HG03060 (cell line): Measurements from ENCODE around the gene HNMT.
A peak's percentile ranks its signal among the peaks of the same experiment; 100 is the strongest.

ENCODE experiments used
- ATAC-seq: cut with Tn5 transposase; IDR thresholded peaks from one replicate; pipeline ENCODE4 v1.9.1; 2021; ENCODE audit warnings: low read depth, moderate number of reproducible peaks; ENCODE audit not compliant: unreplicated experiment

HNMT gene

GRCh38 chr2:138007431-138007830 lies 43.2 kb downstream of the HNMT start:
- no peak for ATAC-seq

- no peak for ATAC-seq
These were observed 45.3 kb downstream of the HNMT start for GRCh38 chr2:138009622-138010021.

GRCh38 chr2:138010890-138011289 lies 46.6 kb downstream of the HNMT start:
- ATAC-seq, result no peak

DNA sequence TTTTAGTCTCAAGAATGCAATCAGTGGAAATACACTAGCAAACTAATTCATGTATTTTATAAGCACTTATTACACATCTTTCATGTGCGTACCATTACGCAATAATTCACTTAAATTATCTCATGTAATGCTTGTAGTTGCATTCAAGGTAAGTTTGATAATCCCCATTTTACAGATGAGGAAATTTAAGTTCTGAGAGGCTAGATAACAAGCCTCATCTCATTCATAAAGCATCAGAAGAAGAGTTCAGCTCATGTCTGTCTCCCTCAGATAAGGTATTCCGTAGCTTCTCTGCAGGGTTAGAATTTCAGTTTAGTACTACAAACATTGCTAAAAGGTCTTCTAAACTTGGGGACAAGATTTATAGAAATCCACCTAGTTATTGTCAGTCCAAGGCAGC lies 47.8 kb downstream of the HNMT start:
- no peak for ATAC-seq

DNA sequence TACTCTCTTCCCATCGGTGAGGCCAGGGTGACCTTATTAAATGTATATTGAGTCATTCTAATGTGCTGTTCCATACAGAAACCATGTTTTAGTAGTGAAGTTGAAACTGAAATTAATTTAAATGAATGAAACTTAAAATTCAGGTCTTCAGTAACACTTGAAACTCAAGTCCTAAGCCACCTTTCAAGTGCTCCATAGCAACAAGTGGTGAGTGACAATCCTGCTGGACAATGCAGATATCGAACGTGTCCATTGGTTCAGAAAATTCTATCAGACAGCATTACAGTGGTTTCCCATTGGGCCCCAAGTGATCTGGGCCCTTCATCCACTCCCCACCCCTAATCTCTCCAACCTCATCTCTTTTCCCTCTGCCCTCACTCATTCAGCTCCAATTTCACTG lies 48.7 kb downstream of the HNMT start:
- no peak for ATAC-seq

DNA sequence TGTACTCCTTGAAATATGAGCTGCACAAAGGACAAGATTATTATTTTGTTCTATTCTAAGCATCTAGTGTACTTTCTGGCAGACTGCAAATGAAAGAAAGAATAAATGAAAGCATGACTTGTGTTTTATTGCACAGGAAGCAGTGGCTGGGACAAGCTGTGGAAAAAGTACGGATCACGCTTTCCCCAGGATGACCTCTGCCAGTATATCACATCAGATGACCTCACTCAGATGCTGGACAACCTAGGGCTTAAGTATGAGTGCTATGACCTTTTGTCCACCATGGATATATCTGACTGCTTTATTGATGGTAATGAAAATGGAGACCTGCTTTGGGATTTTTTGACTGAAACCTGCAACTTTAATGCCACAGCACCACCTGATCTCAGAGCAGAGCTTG lies 49.4 kb downstream of the HNMT start:
- ATAC-seq, result no peak

- ATAC-seq, result no peak
These were observed 51.2 kb downstream of the HNMT start for GRCh38 chr2:138015494-138015893.

DNA sequence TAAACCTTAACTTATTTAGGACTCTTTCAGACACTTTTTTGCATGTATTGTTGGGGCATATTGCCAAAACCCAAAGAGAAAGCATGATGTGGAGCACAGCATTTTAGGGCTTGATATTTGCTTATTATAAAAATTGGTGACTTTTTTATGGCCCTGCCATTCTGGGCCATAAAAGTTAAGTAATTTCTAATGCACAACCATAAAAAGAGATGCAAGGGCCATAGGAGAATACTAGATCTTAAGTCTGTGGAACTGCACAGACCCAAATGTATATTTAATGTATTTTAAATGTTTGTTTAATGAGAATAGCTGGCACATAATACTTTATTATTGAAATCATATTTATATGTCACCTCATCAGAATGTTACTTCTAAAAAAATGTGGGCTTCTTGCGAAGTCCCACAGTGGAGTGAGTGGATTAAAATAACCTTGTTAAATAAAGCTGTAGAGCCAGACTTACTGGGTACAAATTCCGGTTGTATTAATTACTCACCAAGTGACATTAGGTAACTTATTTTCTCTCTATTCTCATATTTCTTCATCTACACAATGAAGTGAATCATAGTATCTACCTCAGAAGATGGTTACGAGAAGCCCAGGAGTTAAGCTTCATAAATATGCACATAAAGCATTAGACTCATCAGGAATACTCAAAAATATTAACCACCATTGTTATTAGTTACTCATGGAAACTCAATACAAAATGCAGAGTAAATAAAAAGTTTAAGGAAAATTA lies 52.2 kb downstream of the HNMT start:
- ATAC-seq, result no peak

- no peak for ATAC-seq
These were observed 53.6 kb downstream of the HNMT start for GRCh38 chr2:138017824-138018223.

- ATAC-seq, result no peak
These were observed 54.8 kb downstream of the HNMT start for GRCh38 chr2:138018866-138019688.

- ATAC-seq, result no peak
These were observed 56.2 kb downstream of the HNMT start for GRCh38 chr2:138020432-138020831.

- ATAC-seq, result no peak
These were observed 56.9 kb downstream of the HNMT start for GRCh38 chr2:138021154-138021553.

- ATAC-seq, result no peak
These were observed 59.0 kb downstream of the HNMT start for GRCh38 chr2:138023298-138023697.

DNA sequence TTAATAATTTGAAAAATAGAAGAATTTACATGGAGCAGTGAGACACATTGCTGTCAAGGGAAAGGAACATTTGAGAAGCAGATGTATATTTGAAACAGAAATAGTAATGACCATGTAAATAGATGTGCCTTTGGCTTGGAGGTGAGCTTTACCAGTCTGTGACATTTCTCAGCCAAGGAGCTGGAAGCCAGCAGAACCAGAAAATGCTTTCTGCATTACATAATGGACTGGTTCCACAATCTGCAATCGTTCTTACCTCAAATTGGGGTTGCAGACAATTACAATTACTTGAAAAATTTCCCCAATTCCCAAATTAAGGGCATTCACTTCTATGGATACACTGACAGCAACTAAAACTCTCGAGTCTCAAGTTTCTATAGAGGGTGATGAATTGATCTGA lies 59.7 kb downstream of the HNMT start:
- ATAC-seq, result no peak

DNA sequence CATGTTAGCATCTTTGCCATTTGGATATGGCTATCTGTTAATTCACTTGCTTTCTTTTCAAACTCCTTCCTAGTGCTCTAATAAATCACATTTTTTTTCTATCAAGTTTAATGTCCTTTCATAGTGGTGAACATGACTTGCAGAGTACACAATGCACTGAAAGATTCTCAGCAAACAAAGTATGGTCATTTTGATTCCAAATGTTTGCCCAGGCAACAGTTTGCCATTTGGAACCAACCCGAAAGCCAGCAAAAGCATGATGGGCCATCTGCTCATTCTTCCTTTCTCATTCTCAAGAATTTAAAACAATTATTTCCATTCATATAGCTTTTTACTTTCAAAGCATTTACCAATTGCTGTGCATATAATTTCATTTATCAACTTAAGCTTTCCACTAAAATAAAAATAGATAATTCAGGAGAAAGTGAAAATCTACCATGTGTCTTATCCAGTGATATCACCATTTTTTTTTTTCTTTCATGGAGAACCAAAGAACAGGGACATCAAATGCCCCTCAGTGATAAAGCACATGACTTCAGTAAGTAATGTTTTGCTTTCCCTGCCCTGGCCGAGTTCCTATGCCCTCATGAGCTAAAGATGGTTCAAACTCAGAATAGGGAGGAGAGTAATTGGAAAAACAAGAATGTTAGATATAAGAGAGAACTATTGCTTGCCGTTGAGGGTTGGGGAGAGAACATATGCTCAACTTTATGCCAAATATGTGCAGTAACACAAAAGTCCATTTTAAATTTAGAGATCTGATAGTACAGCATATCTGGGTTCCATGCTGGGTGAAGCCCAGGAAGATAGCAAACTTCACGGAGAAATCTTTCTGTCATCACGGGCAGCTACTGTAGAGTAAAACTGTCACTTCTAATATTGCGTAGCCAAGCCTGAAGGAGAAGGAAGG lies 62.1 kb downstream of the HNMT start:
- no peak for ATAC-seq

- ATAC-seq, result no peak
These were observed 64.3 kb downstream of the HNMT start for GRCh38 chr2:138028538-138028937.

DNA sequence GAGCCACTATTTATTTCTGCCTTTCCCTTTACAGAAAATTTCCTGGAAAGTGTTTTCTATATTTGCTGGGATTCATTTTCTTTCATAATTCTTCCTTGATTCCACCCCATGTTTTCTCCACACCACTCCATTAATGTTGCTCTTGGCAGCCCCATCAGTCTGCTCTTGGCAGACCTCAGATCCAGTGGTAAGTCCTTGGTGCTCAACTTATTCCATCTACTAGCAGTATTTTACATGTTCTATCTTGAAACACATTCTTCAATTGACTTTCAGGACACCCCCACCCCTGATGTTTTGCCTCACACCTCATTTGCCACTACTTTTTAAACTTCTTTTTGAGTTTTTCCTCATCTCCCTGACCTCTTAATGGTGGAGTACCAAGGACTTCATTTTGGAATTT lies 65.0 kb downstream of the HNMT start:
- no peak for ATAC-seq

DNA sequence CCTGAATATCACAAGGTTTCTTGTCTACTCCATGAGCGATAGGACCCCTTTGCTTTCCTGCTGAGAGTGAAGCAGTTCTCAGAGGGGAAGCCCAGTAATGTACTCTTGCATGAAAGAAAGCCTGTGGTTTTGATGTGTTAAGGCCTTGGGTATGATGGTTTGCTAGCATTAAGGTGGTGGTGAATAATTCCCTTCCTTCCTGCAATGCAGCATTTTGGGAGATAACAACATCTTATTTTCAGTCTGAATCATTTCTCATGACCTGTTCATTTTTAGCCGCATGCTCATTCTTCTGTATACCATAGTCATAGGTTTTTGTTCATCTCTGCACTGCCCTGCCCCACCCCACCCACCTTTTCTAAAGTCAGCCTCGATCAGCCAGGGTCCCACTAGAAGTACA lies 66.2 kb downstream of the HNMT start:
- ATAC-seq, result peak; percentile 44

DNA sequence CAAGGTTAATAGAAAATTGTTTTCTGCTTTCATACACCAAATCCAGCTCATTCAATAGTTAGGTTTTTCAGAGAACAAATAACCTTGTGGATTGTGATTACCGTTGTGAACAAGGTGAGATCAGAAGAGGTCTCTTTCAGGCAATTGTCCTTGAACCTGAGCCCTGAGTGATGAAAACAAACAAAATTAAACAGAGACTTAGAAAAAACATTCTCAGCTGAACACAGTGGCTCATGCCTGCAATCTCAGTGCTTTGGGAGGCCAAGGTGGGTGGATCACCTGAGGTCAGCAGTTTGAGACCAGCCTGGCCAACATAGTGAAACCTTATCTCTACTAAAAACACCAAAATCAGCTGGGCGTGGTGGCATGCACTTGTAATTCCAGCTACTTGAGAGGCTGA lies 68.1 kb downstream of the HNMT start:
- ATAC-seq, result no peak

DNA sequence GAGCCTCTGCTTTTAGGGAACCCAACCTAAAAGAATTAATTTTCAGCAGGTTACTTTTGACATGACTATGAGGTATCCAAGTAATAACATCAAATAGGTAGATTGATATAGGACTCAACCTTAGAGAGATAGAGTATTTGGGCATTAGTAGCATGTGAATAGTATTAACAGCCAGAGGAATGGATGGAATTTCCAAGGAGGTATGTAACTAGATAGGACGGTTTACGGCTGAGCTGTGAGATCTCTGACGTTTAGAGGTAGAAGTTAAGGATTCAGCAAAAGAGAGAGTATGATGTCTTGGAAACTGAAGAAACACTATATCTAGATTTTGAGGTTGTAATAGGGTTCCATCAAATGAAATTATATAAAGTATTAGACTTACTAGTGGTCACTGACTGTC lies 70.3 kb downstream of the HNMT start:
- ATAC-seq, result no peak

GRCh38 chr2:138035608-138036217 lies 71.4 kb downstream of the HNMT start:
- no peak for ATAC-seq
